ENCODE results near the gene PSMA6.
A peak's percentile ranks its signal among the peaks of the same experiment; 100 is the strongest.
"Not testable (repeated sequence)": the region's sequence is repeated elsewhere in the genome, so short reads cannot be mapped to it uniquely, and the experiment has no call there.

Gene PSMA6

GRCh38 chr14:35296545-35296944, 4.4 kb downstream of the PSMA6 start:
- peaks cover 65% of the 10 kb centered on the region for H3K36me3 Mint-ChIP-seq (ENCODE audit: low read depth)
- H3K27ac Mint-ChIP-seq, result peak overlapping the region; percentile 71
- H3K27me3 Mint-ChIP-seq, result no peaks in the 10 kb centered on the region
- H3K9me3 Mint-ChIP-seq, result no peaks in the 10 kb centered on the region
- H3K4me1 Mint-ChIP-seq (ENCODE audit: low read depth), result peaks cover 74% of the 10 kb centered on the region
- peak overlapping the region; percentile 20 for H3K4me3 Mint-ChIP-seq

DNA sequence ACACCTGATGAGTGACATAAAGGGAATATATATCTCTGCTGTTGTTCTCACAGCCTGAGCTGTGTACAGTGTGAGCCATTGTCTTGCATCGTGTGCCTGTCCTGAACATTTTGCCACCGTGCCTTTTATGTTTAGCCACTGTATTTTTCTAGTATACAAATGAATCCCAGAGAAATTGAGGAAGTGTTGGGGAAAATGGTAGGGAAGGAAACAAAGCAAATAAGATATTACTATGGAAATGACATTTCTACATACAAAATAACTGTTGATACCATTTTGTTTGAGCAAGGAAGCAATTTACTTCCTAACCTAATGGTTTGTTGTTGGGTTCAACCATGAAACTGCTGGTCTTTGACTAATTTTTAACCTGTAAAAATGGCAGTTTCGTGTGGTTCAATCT, 5.5 kb downstream of the PSMA6 start:
- Mint-ChIP-seq H3K27ac (peak overlapping the region; percentile 57), H3K9me3 (no peaks in the 10 kb centered on the region), H3K4me3 (no peak overlapping the region), H3K36me3 (ENCODE audit: low read depth) (peaks cover 73% of the 10 kb centered on the region), H3K27me3 (no peaks in the 10 kb centered on the region), H3K4me1 (ENCODE audit: low read depth) (peaks cover 80% of the 10 kb centered on the region)

- Mint-ChIP-seq H3K36me3 (ENCODE audit: low read depth) (peaks cover 73% of the 10 kb centered on the region), H3K27ac (no peak overlapping the region), H3K27me3 (no peaks in the 10 kb centered on the region), H3K4me1 (ENCODE audit: low read depth) (peaks cover 87% of the 10 kb centered on the region), H3K4me3 (no peak overlapping the region), H3K9me3 (no peaks in the 10 kb centered on the region)
Observed at GRCh38 chr14:35298351-35298750, 6.2 kb downstream of the PSMA6 start.

DNA sequence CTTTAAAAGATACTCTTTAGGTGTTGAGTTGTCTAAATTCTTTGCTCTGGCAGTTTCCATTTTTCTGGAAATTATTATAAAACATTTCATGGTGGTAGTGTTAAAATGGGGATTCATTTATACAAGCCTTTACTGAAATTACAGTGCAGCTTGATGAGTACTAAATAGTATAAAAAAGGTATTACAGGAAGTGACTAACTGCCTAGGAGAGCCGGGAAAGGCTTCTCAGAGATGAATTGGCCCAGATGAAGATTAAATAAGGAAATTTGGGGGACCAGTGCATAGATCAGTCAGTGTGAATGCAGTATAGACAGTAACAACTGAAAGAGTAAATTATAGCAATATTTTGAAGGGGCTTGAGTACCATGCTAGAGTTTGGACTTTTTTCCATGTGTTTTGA, 7.5 kb downstream of the PSMA6 start:
- Mint-ChIP-seq H3K27me3 (no peaks in the 10 kb centered on the region), H3K27ac (peak overlapping the region; percentile 66), H3K4me1 (ENCODE audit: low read depth) (peaks cover 88% of the 10 kb centered on the region), H3K4me3 (peak overlapping the region; percentile 27), H3K9me3 (no peaks in the 10 kb centered on the region), H3K36me3 (ENCODE audit: low read depth) (peaks cover 65% of the 10 kb centered on the region)

- Mint-ChIP-seq H3K9me3 (no peaks in the 10 kb centered on the region), H3K27me3 (no peaks in the 10 kb centered on the region), H3K4me3 (peak overlapping the region; percentile 27), H3K27ac (peak overlapping the region; percentile 66), H3K4me1 (ENCODE audit: low read depth) (peaks cover 88% of the 10 kb centered on the region), H3K36me3 (ENCODE audit: low read depth) (peaks cover 61% of the 10 kb centered on the region)
Observed at GRCh38 chr14:35300228-35300627, 8.0 kb downstream of the PSMA6 start.

GRCh38 chr14:35301334-35301733, 9.2 kb downstream of the PSMA6 start:
- peak overlapping the region; percentile 66 for H3K4me3 Mint-ChIP-seq
- H3K4me1 Mint-ChIP-seq (ENCODE audit: low read depth), result peaks cover 84% of the 10 kb centered on the region
- H3K27me3 Mint-ChIP-seq, H3K9me3 Mint-ChIP-seq: not testable (repeated sequence)
- peak overlapping the region; percentile 91 for H3K27ac Mint-ChIP-seq
- peaks cover 56% of the 10 kb centered on the region for H3K36me3 Mint-ChIP-seq (ENCODE audit: low read depth)

DNA sequence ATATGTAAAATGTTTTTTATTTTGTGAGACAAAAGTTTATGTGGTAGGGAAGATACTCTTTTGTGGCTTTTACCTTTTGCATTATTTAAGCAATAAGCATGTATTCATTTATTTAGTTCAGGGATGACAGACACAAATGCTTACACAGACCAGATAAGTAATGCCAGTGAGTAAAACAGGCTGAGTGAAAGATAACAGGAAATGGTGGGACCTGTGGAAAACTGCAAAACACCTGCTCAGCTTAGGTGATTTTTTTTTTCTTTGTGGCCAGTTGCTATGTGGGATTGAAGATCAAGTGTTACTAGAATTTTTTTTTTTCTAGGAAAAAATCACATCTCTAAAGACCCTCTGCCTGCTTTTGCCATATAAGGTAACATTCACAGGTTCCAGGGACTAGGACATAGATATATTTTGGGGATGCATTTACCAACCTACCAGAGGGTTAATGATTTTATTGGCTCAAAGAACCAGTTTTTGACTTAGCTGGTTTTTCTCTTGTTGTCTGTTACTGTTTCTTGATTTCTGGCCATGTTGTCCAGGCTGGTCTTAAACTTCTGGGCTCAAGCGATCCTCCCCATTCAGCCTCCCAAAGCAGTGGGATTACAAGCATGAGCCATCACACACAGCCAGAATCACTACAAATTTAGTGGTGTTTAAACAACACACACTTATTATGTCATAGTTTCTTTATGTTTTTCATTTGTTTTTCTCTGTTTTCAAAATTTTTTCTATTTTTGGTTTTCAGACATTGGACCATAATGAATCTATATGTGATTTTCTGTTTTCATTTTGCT, 9.8 kb downstream of the PSMA6 start:
- Mint-ChIP-seq H3K27ac (peak overlapping the region; percentile 91), H3K4me3 (peak overlapping the region; percentile 66), H3K4me1 (ENCODE audit: low read depth) (peaks cover 78% of the 10 kb centered on the region), H3K9me3 (no peaks in the 10 kb centered on the region), H3K27me3 (no peaks in the 10 kb centered on the region), H3K36me3 (ENCODE audit: low read depth) (peaks cover 51% of the 10 kb centered on the region)

- Mint-ChIP-seq H3K27ac (peak overlapping the region; percentile 91), H3K9me3 (no peaks in the 10 kb centered on the region), H3K4me3 (no peak overlapping the region), H3K27me3 (no peaks in the 10 kb centered on the region), H3K4me1 (ENCODE audit: low read depth) (peaks cover 67% of the 10 kb centered on the region), H3K36me3 (ENCODE audit: low read depth) (peaks cover 47% of the 10 kb centered on the region)
Observed at GRCh38 chr14:35303149-35303935, 11.2 kb downstream of the PSMA6 start.

- H3K4me1 Mint-ChIP-seq (ENCODE audit: low read depth), result peaks cover 51% of the 10 kb centered on the region
- no peak overlapping the region for H3K27ac Mint-ChIP-seq
- no peaks in the 10 kb centered on the region for H3K9me3 Mint-ChIP-seq
- H3K27me3 Mint-ChIP-seq, result no peaks in the 10 kb centered on the region
- H3K4me3 Mint-ChIP-seq, result no peak overlapping the region
- peaks cover 58% of the 10 kb centered on the region for H3K36me3 Mint-ChIP-seq (ENCODE audit: low read depth)
Observed at GRCh38 chr14:35304812-35305462, 12.8 kb downstream of the PSMA6 start.

DNA sequence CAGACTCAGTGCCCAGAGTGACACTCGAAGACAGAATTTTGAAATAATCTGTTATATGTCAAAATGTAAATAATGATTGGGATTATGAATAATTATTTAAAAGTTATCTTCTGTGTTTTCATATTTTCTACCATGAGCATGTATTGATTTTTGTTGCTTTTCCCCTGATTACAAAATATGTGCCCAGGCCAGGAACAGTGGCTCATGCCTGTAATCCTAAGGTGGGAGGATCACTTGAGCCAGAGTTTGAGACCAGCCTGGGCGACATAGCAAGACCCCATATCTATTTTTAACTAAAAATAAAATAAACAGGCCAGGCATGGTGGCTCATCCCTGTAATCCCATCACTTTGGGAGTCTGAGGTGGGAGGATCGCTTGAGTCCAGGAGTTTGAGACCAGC, 13.5 kb downstream of the PSMA6 start:
- Mint-ChIP-seq H3K4me1 (ENCODE audit: low read depth) (peaks cover 44% of the 10 kb centered on the region), H3K4me3 (no peak overlapping the region), H3K36me3 (ENCODE audit: low read depth) (peaks cover 59% of the 10 kb centered on the region), H3K9me3 (no peaks in the 10 kb centered on the region), H3K27ac (no peak overlapping the region), H3K27me3 (no peaks in the 10 kb centered on the region)

GRCh38 chr14:35306114-35306513, 13.9 kb downstream of the PSMA6 start:
- Mint-ChIP-seq H3K9me3 (no peaks in the 10 kb centered on the region), H3K36me3 (ENCODE audit: low read depth) (peaks cover 59% of the 10 kb centered on the region), H3K4me3 (no peak overlapping the region), H3K27me3 (no peaks in the 10 kb centered on the region), H3K27ac (no peak overlapping the region), H3K4me1 (ENCODE audit: low read depth) (peaks cover 39% of the 10 kb centered on the region)

- H3K4me3 Mint-ChIP-seq, result no peak overlapping the region
- H3K27me3 Mint-ChIP-seq, result no peaks in the 10 kb centered on the region
- H3K36me3 Mint-ChIP-seq (ENCODE audit: low read depth), result peaks cover 60% of the 10 kb centered on the region
- peak overlapping the region; percentile 16 for H3K27ac Mint-ChIP-seq
- no peaks in the 10 kb centered on the region for H3K9me3 Mint-ChIP-seq
- peaks cover 18% of the 10 kb centered on the region for H3K4me1 Mint-ChIP-seq (ENCODE audit: low read depth)
Observed at GRCh38 chr14:35317820-35318219, 25.6 kb downstream of the PSMA6 start.

DNA sequence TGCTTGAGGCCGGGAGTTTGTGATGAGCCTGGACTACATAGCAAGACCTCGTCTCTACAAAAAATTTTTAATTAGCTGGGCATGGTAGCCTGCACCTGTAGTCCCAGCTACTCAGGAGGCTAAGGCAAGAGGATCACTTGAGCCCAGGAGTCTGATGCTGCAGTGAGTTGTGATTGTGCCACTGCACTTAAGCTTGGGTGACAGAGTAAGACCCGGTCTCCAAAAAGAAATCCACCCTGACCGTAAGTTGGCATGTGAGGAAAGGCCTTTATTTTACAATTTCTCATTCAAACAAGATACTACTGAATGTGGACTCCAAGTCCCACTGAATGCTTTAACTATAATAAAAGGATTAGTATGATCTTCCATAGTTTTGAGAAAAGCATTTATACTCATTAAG, 27.3 kb downstream of the PSMA6 start:
- Mint-ChIP-seq H3K9me3 (no peaks in the 10 kb centered on the region), H3K27ac (peak overlapping the region; percentile 0), H3K27me3 (no peaks in the 10 kb centered on the region), H3K36me3 (ENCODE audit: low read depth) (peaks cover 43% of the 10 kb centered on the region), H3K4me1 (ENCODE audit: low read depth) (peaks cover 9% of the 10 kb centered on the region), H3K4me3 (no peak overlapping the region)

DNA sequence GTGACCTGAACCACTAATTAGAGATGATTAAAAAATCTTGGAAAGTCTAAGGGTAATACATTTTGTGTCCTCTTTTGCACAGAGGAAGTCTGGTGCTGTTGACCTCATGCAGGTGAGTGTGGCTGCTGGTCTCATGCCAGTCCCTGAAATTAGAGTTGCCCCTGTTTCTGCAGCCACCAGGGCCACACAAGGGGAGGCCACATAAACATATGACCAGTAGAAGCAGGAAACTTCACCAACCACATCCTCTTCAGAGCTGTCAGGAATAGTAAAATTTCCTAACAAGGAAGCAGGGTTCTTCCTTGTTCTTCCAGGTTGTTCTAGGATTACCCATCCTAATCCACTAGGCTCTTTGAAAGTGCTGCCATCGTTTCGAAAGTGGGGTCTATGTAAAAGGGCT, 28.3 kb downstream of the PSMA6 start:
- Mint-ChIP-seq H3K27ac (no peak overlapping the region), H3K36me3 (ENCODE audit: low read depth) (peaks cover 33% of the 10 kb centered on the region), H3K27me3 (no peaks in the 10 kb centered on the region), H3K9me3 (no peaks in the 10 kb centered on the region), H3K4me3 (no peak overlapping the region), H3K4me1 (ENCODE audit: low read depth) (no peaks in the 10 kb centered on the region)

DNA sequence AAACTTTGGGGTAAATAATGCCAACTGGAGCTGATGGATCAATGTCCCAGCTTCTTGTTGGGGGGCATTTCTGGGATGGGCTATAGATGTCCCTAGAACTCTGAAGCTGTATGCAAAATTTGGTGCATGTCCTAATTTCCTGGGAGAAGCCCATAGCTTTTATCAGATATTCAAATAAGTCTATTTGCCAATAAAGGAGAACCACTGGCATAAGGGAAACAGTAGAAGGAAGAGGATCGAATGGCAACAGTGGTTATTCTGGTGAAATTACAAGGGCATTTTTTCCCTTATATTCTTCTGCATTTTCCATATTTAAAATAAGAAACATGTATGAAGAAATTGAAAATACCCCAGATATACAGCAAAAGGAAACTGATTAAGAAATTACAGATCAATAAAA, 34.2 kb downstream of the PSMA6 start:
- no peaks in the 10 kb centered on the region for H3K27me3 Mint-ChIP-seq
- H3K27ac Mint-ChIP-seq, result no peak overlapping the region
- no peak overlapping the region for H3K4me3 Mint-ChIP-seq
- no peaks in the 10 kb centered on the region for H3K4me1 Mint-ChIP-seq (ENCODE audit: low read depth)
- H3K36me3 Mint-ChIP-seq (ENCODE audit: low read depth), result no peaks in the 10 kb centered on the region
- no peaks in the 10 kb centered on the region for H3K9me3 Mint-ChIP-seq
